WERI-Rb-1 (cell line): Measurements from ENCODE around the gene EMILIN3.

Source experiments
- DNase-seq: peaks from one replicate; pipeline ENCODE4 v3.0.0-alpha.2; 2020
- H3K27ac ChIP-seq: fragments of 250-450 bp; sonication (Bioruptor Pico); 2 replicates; pipeline ENCODE4 v1.5.1; 2020; ENCODE audit warnings: mild to moderate bottlenecking, moderate library complexity
- H3K27me3 ChIP-seq: fragments of 250-450 bp; sonication (Bioruptor Pico); 2 replicates; pipeline ENCODE4 v1.5.1; 2021; ENCODE audit warnings: mild to moderate bottlenecking, low read depth, moderate library complexity; ENCODE audit not compliant: insufficient read depth, severe bottlenecking
- H3K36me3 ChIP-seq: fragments of 250-450 bp; sonication (Bioruptor Pico); 2 replicates; pipeline ENCODE4 v1.5.1; 2020; ENCODE audit warnings: mild to moderate bottlenecking, moderate library complexity
- H3K4me3 ChIP-seq: 2 replicates; pipeline ENCODE4 v1.5.1; 2011; ENCODE audit warnings: low read depth, mild to moderate bottlenecking, control low read depth, low read length
- H3K9me3 ChIP-seq: fragments of 250-450 bp; sonication (Bioruptor Pico); 2 replicates; pipeline ENCODE4 v1.5.1; 2021; ENCODE audit warnings: mild to moderate bottlenecking, moderate library complexity; ENCODE audit not compliant: severe bottlenecking
- TF ChIP-seq, protein P1 (sequence below): IDR thresholded peaks from 2 replicates; pipeline ENCODE4 v1.5.1; 2011; ENCODE audit warnings: low read depth, mild to moderate bottlenecking, control low read depth, inconsistent platforms, low read length

The EMILIN3 gene

DNA sequence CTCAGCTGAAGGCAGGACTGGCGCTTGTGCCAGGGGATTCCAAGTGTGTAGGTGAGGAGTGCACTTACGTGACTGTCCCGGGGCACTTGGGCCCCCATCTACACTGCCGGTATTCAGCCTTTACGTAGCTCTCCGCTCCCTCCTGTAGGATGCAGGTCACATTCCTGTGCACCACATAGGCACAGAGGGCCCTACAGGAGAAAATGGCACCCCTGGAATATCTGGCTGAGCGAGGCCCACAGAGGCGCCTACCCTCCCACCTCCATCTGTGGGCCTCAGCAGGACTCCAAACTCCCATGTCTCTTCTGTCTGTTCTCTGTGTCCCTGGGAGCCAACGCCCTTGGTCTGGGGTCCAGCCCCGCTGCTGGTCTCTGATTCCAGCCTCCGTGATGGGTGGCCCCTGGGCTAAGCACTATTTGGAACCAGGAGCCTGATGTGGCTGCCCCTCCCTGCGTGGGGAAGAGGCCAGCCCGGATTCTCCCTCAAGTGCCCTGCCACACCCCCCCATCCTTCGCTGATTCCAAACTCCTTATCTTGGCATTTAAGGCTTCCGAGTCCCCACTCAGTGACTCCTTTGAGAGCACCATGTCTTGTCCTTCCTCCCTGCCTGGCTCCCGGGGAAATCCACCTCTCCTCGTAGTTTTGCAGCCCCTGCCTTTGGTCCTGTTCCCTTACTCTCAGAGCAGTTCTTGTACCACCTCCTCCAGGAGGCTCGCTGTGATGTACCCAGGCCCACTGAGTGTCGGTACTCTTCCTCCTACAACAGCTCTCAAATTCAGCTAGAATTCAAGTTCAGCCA lies 1.5 kb downstream of the EMILIN3 start:
- Histone ChIP-seq H3K27ac (no peak overlapping the region), H3K4me3 (peak overlapping the region; percentile 57), H3K9me3 (no peaks in the 10 kb centered on the region), H3K27me3 (no peaks in the 10 kb centered on the region), H3K36me3 (peaks cover 35% of the 10 kb centered on the region)
- DNase-seq = no peak
- TF ChIP-seq, protein P1, sequence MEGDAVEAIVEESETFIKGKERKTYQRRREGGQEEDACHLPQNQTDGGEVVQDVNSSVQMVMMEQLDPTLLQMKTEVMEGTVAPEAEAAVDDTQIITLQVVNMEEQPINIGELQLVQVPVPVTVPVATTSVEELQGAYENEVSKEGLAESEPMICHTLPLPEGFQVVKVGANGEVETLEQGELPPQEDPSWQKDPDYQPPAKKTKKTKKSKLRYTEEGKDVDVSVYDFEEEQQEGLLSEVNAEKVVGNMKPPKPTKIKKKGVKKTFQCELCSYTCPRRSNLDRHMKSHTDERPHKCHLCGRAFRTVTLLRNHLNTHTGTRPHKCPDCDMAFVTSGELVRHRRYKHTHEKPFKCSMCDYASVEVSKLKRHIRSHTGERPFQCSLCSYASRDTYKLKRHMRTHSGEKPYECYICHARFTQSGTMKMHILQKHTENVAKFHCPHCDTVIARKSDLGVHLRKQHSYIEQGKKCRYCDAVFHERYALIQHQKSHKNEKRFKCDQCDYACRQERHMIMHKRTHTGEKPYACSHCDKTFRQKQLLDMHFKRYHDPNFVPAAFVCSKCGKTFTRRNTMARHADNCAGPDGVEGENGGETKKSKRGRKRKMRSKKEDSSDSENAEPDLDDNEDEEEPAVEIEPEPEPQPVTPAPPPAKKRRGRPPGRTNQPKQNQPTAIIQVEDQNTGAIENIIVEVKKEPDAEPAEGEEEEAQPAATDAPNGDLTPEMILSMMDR = no peak

DNA sequence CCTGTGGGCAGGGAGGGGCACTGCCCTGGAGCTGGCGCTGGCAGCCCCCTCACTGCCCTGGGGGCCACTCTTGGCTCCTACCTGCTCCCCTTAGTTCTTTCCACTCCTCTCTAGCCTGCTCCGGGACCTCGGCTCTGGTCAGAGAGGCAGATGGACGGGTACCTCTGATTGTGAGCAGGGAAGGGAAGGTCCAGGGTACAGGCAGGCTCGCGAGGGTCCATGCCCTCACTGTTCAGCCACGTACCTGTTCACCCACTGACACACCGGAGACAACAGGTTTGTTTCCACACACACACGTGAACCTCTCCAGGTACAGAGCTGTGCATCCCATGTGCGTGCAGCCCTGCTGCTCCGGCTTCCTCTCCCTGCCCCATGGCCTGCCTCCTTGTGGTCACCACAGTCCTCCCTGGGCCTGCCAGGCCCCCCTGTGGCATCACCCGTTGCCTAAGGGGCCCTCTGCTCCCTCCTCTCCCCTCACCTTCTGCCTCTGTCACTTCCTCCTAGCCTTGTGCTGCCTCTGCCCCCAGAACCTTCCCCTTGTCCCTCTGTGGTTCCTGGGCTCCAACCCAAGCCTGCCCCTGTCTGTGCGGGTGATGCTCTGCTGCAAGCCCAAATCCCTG lies 2.3 kb downstream of the EMILIN3 start:
- no peaks in the 10 kb centered on the region for H3K27me3 ChIP-seq
- TF ChIP-seq, protein P1 = no peak
- H3K4me3 ChIP-seq = no peak overlapping the region

DNA sequence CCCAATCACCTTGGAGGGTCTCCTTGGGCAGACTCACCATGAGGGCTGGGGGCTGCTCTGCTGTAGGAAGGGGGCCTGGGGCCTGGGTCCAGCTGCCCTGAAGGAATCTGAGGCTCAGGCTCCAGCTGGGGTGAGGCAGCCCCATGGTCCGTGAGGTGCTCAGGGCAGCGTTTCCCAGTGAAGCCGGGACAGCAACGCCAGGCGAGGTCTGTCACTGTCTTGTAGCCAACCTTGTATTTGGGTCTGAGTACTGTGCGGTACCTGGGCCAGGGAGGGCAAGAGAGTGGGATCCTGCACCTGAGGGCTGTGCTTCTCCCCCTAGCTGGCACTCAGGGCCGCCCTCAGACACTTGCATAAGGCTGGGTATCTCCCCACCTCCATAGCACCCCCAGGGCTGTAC lies 3.0 kb downstream of the EMILIN3 start:
- no peak overlapping the region for H3K4me3 ChIP-seq
- peaks cover 35% of the 10 kb centered on the region for H3K36me3 ChIP-seq
- no peaks in the 10 kb centered on the region for H3K9me3 ChIP-seq
- no peak overlapping the region for H3K27ac ChIP-seq
- no peak for DNase-seq
- H3K27me3 ChIP-seq = no peaks in the 10 kb centered on the region
- TF ChIP-seq, protein P1 = no peak

More for the DNA sequence above, 2.3 kb downstream of the EMILIN3 start:
- DNase-seq = no peak
- Histone ChIP-seq H3K36me3 (peaks cover 35% of the 10 kb centered on the region), H3K9me3 (no peaks in the 10 kb centered on the region), H3K27ac (no peak overlapping the region)

DNA sequence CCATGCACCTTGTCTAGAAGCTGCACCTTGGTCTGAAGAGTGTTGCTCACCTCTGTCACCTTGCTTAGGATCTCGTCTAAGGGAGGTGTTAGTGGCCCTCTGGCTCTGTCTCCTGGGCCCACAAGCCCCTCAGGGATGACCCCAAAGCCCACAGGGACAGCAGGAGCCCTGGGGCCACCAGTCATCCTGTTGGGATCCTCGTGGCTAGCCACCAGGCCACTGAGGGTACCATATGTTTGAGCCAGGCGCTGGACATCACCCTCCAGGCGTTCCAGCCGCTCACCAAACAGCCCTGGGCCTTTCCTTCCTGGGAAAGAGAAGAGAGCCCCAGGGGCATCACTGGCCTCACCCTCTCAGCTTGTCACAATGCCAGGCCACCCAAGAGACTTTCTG lies 3.9 kb downstream of the EMILIN3 start:
- Histone ChIP-seq H3K9me3 (no peaks in the 10 kb centered on the region), H3K27me3 (no peaks in the 10 kb centered on the region), H3K4me3 (no peak overlapping the region), H3K36me3 (peaks cover 35% of the 10 kb centered on the region), H3K27ac (no peak overlapping the region)
- DNase-seq = no peak
- TF ChIP-seq, protein P1 = no peak

DNA sequence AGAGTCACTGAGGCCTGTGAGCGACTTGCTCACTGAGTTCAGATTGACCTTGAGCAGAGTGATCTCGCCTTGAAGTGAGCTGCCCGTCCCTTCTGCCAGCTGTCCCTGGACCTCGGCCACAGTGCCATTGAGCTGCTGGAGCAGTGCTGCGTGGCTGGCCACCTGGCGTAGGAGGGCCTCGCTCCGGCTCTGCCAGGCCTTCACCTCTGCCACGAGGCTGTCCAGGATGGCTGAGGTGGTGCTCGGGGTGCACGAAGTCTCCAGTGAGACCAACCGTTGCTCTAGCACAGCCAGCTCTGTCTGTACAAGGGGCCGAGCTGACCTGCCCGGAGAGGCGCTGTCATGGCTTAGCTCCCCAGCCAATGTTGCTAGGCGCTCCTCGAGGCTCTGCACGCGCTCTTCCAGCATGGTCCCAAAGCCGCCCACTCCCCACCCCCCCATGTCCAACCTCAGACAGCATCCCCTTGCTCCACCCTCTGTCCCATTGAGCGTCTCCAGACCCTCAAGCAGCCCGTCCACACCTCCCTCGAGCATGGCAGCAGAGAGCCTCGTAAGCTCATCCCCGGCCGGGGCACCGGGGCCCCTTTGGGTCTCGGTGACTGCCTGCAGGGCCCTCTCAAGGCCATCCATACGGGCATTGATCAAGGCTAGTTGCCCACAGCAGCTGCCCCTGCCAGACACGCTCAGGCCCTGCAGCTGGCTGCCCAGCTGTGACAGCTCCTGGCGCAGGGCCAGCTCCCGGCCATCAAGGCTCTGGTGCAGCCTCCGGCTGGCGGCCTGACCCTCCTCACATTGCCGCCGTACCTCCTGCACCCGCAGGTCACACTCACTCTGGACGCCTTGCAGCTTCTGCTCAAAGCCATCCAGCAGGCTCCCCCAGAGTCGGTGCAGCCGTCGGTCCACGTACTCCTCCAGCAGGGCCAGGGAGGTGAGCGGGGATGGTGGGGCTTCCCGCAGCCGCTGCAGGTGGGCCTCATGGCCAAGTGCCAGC lies 4.6 kb downstream of the EMILIN3 start:
- Histone ChIP-seq H3K36me3 (peaks cover 35% of the 10 kb centered on the region), H3K9me3 (no peaks in the 10 kb centered on the region), H3K4me3 (no peak overlapping the region), H3K27me3 (no peaks in the 10 kb centered on the region), H3K27ac (no peak overlapping the region)
- TF ChIP-seq, protein P1 = no peak
- no peak for DNase-seq
